ENCODE data around the gene SYT7.

Gene SYT7

GRCh38 chr11:61609000-61609979, 28.4 kb upstream of the SYT7 start:
- FAIRE-seq = no peak

DNA sequence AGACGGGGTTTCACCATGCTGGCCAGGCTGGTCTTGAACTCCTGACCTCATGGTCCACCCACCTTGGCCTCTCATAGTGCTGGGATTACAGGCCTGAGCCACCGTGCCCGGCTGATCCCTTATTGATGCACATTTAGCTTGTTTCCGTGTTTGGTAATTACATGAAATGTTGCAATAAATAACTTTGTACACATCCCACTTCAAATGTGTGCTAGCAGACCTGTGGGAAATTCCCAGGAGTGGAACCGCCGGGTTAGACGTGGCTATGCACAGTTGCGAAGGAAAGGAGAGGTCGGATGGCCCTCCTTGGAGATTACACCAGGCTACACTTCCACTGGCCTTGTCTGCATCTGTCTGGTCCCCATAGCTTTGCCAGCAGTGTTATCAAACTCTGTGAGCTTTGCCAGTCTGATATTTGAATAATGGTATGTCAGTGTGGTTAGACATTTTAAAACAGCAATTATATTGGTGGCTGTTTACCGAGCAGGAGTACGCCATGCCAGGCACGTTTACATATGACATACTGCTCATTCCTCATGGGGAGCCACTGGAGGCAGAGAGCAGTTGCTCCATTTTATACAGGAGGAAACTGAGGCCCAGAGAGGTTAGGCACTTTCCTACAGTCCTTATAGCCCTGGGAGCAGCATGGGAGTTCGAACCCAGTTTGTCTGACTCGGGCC, 27.2 kb upstream of the SYT7 start:
- FAIRE-seq = no peak

- no peak for FAIRE-seq
Measured at GRCh38 chr11:61607426-61607825, 26.6 kb upstream of the SYT7 start.

GRCh38 chr11:61603667-61604066, 22.8 kb upstream of the SYT7 start:
- FAIRE-seq = no peak

GRCh38 chr11:61602775-61603569, 22.1 kb upstream of the SYT7 start:
- no peak for FAIRE-seq

DNA sequence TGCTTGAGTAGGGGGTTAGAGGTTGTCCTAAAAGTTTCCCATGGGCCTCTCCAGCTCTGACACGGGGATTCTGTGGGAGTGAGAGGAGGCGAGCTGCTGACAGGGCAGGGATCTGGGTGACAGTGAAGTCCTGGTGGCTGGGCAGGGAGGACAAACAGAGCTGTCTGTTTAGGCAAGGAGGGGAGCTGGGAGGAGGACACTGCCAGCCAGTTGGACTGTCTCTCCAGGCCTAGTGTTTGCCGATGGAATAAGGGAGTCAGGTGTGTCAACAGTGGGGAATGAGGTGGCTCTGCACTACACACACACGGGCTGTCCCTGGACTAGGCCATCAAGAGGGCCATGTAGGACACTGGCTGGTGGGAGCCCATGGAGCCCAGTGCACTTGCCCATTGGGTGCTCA, 20.6 kb upstream of the SYT7 start:
- no peak for FAIRE-seq

GRCh38 chr11:61599968-61600710, 19.3 kb upstream of the SYT7 start:
- no peak for FAIRE-seq

DNA sequence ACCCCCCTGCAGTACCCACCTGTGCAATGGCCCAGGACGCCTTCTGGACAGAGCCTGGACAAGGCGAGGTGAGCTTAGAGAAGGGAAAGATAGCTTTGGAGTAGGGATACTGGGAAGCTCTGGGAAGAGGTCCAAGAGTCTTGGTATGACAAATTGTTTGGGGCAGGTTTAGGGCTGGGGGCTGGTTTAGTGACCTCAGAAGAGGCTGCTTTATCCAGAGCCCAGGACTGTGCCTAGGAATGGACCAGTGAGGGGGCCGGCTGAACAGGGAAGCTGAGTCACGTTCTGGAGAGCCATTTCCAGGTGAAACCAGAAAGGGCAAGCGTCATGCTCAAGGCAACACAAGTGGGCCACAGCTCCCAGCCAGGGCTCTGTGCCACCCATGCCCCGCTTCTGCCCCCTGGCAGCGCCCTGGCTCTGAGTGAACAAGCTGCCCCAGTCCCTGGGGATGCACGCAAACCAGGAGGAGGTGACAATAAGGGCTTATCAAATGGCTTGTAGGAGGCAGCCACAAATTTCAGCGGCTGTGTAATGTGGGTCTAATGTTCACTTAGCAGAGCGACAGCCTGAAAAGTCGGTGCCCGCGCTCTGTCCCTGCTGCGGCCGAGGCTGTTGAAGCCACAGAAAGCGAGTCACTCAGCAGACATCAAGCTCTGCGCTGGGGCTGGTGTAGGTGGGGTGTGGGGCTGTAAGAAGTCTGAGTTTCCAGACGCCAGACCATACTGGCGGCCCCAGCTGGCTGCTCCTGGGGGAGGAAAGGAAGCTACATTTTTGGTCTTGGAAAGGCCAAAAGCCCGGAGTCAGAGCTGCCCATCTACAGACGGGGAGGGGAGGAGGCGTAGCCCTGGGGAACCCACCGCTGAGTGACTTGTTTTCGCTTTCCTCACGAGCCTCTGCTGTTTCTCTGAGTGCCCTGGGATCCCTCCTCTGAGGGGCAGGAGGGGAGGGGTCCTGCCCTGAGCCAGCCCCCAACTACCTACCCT, 18.3 kb upstream of the SYT7 start:
- no peak for FAIRE-seq

DNA sequence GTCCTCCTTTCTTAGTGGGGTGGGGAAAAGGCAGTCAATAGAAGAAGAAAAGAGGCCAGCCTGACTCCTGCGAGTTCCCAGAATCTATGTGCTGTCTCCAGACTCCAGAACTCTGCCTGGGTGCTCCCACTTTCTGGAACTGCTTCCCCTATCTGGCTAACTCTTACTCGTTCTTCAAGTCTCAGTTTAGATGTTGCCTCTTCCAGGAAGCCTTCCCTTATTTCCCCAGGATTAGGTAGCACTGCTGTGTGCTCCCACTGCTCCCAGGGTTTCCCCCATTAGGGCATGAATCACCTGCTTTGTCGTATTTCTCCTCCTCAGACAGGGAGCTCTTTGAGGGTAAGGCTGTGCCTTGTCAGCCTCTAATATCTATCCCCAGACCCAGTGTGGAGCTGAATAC, 17.5 kb upstream of the SYT7 start:
- no peak for FAIRE-seq

- FAIRE-seq = no peak
Measured at GRCh38 chr11:61596990-61597389, 16.1 kb upstream of the SYT7 start.

GRCh38 chr11:61596542-61596941, 15.7 kb upstream of the SYT7 start:
- no peak for FAIRE-seq

- FAIRE-seq = no peak
Measured at GRCh38 chr11:61594907-61595257, 14.0 kb upstream of the SYT7 start.

DNA sequence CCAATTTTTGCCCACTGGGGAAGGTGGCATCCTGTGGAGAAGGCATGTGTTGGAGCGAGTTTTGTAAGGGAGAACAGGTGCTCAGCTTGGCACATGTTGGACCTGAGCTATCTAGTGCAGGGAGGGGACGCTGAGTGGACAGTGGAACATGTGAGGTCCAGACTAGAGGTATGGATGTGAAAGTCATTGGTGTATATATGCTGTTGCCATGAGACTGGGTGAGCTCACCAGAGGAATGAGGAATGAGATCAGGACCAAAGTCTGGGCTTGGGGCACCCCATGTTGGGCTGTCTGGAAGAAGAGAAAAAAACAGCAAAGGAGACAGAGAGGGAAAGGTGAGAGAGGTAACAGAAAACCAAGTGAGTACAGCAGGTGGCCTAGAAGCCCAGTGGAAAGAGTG, 12.3 kb upstream of the SYT7 start:
- no peak for FAIRE-seq

- no peak for FAIRE-seq
Measured at GRCh38 chr11:61592176-61592575, 11.3 kb upstream of the SYT7 start.

GRCh38 chr11:61589961-61590360, 9.1 kb upstream of the SYT7 start:
- FAIRE-seq = no peak

DNA sequence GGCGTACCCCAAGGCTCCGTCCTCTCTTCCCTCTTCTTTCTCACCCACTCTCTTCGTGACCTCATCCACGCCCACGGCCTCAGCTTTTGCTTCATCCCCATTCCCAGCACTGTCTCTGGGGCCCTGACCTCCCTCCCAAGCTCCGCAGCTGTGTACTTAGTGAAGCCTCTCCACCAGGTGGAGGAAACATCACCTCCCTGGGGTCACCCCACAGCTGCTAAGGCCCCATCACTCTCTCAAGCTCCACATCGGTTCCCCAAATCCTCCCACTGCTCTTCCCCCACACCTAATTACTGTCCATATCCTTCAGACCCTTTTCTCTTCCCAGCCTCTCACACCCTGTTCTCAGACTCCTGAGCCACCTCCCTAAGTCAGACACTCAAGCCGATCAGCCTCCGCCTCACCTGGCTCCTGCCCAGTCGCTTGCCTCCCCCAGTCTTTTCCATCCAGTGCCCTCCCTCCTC, 7.9 kb upstream of the SYT7 start:
- FAIRE-seq = no peak

DNA sequence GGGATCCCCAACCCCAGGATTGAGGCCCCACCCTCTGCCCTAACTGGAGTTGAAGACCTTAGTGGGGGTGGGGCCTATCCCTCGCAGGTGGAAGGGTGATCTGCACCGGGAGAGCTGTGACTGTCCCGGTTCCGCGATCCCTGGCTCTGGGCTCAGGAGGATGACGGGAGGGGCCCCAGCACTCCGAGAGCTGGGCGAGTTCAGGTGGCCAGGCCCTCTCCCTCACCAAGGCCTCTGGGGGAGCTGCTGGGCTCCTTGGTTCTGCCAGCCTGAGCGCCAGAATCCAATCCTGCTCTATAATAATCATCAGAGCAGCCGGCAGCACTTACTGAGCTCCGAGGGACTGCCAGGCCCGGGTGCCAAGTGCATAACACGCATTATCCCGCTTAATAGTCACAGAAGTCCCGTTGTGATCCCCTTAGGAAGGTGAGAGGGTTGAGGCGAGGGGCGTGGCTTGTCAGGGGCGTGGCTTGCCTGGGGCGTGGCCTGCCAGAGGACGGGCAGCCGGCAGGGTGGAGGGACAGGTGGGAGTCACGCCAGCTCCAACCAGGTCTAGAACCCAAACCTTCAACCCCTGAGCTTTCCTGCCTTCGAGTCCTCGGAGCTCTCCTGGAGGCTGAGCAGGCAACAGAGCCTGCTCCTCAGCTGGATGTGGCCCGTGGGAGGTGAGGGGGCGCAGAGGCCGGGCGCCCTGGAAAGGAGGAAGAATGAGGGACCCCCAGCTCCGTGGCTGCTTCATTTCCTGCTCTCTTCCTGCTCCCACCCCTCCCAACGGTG, 7.3 kb upstream of the SYT7 start:
- FAIRE-seq = no peak

DNA sequence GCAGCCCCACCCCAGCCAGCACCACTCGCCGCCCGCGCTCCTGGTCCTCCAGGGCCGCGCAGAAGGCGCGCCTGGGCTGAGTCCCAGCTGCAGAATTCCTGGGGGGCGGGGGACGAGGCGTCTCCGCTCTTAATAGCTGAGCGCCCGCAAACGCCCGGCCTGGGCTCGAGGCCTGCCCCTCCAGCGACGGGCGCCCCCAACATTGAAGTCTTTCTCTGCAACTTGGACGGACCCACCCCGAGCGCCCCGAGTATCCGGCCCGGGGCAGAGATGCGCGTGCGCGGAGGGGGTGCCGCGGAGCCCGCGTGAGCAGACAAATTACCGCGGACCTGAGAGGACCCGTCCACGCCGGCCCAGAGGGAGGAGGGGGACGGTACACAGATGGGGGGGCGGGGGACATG, 6.7 kb upstream of the SYT7 start:
- FAIRE-seq = no peak

- no peak for FAIRE-seq
Measured at GRCh38 chr11:61586792-61587430, 6.0 kb upstream of the SYT7 start.

- no peak for FAIRE-seq
Measured at GRCh38 chr11:61585115-61585514, 4.2 kb upstream of the SYT7 start.
